Measurements from ENCODE around the gene GOSR1.
"Not testable (repeated sequence)": the region's sequence is repeated elsewhere in the genome, so short reads cannot be mapped to it uniquely, and the experiment has no call there.

The GOSR1 gene

DNA sequence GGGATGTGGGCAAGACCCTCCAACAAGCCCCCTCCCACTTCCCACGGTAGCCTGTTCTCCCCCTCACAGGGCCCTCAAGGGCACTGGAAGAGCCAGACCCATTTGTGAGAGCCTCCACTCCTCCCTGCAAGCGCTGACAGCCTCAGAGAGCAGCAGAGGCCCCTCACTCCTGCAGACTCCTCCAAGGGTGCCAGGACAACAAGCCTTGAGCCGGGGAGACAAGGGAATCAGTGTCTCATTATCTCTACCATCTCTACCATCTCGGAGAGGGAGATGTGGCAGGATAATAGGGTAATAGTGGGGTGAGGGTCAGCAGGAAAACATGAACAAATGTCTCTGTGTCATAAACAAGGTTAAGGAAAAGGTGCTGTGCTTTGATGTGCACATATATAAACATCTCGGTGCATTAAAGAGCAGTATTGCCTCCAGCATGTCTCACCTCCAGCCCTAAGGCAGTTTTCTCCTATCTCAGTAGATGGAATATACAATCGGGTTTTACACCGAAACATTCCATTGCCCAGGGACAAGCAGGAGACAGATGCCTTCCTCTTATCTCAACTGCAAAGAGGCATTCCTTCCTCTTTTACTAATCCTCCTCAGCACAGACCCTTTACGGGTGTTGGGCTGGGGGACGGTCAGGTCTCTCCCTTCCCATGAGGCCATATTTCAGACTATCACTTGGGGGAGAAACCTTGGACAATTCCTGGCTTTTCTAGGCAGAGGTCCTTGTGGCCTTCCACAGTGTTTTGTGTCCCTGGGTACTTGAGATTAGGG, 86.1 kb downstream of the GOSR1 start:
- DNase-seq, result not testable (repeated sequence)

DNA sequence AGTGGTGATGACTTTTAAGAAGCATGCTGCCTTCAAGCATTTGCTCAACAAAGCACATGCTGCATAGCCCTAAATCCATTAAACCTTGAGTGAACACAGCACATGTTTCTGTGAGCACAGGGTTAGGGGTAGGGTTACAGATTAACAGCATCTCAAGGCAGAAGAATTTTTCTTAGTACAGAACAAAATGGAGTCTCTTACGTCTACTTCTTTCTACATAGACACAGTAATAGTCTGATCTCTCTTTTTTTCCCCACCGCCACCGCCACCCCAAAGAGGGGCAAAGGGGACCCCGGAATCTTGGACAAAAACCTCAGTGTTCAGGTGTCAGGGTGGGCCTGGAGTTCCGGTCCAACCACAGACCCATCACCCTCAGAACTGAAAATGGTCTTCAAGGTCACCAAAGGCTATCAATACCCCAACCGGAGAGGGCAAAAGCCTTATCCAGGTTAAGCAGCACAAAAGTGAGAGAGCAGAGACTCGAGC, 86.7 kb downstream of the GOSR1 start:
- not testable (repeated sequence) for DNase-seq

DNA sequence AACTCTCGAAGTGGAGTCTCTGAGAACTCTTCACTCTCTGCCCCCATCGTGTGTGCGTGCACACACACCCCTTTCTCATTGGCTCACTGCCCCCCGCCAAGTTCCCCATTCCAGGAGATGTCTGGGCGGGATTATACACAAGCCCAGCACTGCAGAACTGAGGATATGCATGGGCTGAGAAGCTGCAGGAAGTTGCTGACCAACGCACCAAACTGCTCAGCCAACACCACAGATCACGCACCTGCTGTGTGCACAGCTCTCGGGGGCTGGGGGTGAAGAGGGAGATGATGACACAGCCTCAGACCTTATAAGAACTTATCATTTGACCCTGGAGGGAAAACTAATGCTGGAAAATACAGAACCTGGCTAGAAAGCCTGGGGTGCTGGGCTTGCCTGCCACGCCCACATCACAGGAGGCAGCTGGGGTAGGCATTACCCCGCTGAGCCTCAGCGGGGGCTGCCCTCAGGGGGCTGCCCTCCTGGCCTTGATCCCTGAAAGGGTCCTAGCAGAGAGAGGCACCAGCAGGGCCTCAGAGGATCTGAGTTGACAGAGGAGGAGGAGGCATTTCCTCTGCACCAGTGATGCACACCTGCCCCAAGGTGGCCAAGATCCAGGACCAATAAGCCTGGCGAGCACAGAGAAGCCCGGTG, 87.3 kb downstream of the GOSR1 start:
- DNase-seq, result not testable (repeated sequence)

DNA sequence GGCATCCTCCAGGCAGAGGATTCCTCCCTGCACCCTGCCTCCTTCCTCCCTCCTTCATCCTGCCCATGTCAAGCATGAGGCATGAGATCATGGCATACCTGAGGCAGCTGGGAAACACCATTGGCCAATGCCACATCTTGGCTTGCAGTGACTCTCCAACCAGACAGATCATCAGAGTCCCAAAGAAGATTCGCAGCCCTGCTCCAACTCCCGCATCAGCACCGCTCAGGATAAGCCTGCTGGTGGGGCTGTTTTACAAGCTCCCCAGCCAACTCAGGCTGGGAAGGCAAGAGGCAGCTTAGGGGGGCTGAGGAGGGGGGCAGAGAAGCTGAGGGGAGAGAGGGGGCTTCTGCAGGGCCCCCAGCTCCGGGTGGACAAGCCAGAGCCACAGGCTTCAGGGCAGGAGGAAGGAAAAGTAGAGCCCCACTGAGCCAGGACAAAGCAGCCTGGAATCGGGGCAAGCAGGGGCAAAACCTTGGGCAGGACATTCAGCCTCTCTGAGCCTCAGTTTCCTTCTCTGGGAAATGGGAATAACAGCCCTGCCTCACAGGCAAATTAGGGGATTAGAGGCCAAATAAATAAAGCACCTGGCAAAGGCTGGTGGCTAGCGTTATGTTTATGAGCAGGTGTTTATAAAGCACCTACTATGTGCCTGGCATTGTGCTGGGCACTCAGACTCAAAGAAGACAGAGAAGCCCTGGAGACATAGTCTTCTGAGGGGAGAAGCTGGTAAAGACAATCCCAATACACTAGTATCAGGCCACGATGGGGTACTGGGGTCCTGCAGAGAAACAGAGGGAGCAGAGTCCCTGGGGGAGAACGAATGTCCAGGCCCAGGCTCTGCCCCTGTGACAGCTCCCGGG, 88.1 kb downstream of the GOSR1 start:
- no peak for DNase-seq

DNA sequence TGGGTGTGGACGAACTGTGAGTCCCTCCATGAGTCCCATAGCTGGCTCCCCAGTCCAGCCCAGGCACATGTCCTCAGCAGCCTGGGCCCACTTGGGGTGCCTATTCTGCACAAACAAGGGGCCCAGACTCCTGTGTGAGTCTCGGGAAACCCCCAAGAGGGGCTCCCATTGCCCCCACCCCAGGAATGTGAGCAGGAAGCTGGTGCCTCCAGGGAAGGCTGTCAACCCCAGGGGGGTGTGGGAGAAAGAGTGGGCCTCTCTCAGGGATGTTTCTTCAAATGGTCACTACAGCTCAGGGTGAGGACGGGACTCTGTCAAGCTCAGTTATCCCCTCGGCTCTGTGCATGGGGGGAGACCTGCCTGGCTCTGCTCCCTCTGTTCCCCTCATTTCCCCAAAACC, 88.9 kb downstream of the GOSR1 start:
- DNase-seq, result not testable (repeated sequence)

DNA sequence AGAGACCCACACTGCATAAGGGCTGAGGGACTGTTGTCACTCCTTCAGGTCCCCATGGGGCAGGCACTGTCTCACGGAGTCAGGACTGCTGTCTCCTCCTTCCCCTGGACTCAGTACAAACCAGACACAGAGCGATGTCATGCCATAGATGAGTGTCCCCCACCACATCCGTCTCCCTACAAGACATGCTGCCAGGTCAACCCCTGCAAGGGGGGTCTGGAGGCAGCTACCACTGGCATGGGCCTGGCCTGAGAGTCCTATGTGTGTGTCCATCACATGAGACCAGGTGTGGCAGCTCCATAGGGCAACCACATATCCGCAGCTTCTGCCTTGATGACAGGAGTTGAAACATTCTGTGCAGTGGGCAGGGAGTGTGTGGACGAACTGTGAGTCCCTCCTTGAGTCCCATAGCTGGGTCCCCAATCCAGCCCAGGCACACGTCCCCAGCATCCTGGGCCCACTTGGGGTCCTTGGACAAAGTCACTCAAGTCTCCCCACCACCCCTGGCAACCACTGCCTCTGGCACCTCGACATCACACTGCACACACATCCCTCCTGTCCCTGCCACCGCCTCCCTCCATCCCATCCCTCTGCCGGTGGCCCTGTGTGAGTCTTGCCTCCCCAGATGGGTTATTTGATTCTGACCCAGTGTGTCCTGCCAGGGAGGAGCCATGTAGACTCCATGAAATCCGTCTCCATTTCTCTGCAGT, 89.5 kb downstream of the GOSR1 start:
- DNase-seq, result not testable (repeated sequence)

DNA sequence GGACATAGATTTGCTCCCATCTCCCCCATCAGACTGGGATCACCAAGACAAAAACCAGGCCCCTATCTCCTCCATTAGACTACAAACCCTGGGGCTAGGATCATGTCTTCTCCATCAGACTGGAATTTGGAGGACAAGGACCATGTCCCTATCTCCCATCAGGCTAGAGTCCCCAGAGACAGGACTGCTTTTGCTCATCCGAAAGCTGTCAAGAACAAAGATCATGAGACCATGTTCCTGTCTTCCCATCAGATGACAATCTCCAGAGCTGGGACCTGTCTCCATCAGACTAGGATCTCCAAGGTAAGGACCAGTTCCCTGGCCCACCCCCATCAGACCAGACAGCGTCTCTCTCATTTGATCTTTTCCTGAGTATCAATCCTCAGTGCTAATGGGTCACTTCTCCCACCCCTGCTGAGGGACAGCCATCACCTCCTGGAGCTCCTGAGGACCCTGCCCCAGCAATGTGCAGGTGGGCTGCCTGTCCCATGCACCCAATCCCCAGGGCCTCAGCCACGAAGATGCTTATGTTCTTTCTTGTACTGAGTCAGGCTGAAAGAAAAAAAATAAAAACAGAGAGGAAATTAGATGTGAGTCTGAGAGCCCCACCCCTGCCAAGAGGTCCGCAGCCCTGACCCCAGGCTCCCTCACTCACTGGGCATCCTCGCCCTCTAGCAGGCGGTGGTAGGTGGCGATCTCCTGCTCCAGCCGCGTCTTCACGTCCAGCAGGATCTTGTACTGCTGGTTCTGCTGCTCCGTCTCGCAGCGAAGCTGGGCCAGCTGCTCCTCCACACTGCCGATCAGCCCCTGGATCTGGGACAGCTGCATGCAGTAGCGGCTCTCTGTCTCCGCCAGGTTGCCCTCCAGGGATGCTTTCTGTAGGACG, 90.3 kb downstream of the GOSR1 start:
- no peak for DNase-seq

DNA sequence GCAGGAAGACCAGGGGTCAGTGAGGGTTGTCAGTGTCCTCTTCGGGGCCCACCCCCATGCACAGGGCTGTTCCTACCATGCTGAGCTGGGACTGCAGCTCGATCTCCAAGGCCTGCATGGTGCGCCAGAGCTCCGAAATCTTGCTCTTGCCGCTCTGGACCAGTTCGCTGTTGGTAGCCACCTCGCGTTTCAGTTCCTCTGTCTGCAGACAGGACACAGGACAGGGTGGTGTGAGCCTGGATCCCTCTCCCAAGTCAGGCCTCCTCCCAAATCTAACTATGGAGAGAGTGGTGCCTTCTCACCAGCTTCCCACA, 90.9 kb downstream of the GOSR1 start:
- DNase-seq, result no peak

DNA sequence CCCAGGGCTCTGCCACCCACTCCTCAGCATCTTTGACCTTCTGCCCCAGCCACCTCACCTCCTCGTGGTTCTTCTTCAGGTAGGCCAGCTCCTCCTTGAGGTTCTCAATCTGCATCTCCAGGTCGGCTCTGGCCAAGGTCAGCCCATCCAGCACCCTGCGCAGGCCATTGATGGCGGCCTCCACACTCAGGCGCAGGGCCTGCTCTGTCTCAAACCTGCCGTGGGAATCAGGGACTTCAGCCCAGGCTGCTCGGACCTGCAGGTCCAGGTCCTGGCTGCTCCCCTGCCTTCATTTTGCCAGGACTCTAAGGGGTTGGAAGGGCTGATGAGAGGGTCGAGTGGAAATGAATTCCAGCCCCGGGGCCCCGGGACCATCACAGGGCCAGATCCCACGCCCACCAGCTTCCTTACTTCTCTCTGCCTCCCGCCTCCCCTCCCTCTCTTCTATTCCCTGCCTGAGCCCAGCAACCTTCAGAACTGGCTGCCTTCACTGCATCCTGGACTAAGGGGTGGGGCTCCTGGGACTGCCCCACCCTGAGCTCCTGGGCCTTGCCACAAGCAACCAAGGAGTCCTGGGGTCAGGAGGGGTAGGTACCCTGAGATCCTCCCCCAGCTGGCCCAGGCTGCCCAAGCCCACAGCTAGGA, 92.4 kb downstream of the GOSR1 start:
- DNase-seq, result not testable (repeated sequence)

DNA sequence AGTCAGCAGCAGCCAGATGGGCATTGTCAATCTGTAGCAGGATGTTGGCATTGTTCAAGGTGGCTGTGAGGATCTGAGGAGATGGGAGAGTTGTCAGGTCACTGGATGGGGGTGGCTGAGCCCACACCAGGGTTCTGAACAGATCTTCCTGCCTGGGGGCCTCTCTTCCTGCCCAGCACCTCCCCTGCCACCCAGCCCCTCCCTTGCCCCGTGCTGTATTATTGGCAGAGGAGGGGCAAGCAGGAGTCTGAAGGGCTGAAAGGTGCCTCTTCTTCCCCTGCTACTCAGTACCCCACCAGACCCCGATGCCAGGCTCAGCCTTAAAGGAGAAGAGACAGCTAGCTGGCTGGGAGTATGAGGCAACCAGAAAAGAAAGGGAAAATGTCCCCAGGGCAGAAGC, 93.0 kb downstream of the GOSR1 start:
- no peak for DNase-seq

DNA sequence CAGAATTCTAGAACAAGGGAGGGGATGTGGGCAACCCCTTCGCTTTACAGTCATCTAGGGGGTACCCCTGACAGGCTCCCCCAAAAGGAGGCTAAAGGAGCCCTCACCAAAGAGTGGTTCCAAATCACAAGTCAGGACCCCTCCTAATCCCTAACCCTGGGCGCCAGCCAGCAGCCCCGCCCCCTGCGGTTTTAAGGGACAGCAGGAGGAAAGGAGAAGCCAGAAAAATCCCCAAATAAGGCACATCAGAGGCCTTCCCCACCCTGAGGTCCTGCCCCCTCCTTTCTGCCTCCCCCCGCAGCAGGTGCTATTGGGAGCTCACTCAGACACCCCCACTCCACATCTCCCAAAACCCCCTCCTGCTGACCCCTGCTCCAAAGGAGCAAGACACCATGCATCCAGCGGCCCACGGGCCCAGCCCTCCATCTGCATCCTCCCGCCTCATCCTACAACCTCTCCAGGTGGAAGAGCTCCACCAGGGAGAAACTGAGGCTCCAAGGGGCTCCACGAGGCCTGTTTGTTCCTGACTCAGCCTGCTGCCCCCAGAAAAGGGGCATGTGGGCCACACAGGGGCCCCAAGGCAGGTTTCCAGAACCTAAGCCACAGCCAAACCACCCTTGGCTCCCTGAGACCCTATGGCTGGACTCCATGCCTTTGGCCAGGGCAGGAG, 93.5 kb downstream of the GOSR1 start:
- no peak for DNase-seq

DNA sequence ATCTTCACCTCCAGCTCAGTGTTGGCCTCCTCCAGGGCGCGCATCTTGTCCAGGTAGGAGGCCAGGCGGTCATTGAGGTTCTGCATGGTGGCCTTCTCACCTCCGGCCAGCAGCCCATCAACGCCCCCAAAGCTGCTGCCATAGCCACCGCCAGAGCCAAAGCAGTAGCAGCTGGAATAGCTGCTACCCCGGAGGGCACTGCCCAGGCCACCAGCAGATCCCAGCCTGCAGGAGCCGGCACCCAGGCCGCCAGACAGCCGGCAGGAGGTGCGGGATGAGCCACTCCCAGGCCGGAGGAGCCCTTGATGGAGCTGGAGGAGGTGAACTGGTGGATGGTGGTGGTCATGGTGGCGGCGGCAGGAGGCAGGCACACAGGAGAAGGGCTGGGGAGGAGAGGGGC, 94.2 kb downstream of the GOSR1 start:
- not testable (repeated sequence) for DNase-seq

DNA sequence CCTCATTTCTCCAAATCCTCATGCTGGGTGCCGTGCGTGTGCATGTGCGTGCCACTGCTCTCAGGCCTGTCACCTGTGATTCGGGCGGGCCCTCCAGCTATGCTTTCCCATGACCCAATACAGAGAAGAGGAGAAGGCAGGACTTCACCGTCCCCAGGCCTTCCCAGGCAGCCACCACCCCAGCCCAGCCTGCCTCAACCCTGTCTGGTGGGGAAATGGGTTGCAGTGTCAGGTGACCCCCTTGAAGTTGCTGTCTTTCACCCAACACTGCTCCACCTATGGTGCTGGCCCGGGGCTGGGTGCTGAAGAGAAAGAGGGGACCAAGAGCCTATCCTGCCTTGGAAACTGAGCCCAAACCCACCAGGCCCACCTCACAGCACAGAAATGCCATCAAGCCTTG, 94.7 kb downstream of the GOSR1 start:
- no peak for DNase-seq

DNA sequence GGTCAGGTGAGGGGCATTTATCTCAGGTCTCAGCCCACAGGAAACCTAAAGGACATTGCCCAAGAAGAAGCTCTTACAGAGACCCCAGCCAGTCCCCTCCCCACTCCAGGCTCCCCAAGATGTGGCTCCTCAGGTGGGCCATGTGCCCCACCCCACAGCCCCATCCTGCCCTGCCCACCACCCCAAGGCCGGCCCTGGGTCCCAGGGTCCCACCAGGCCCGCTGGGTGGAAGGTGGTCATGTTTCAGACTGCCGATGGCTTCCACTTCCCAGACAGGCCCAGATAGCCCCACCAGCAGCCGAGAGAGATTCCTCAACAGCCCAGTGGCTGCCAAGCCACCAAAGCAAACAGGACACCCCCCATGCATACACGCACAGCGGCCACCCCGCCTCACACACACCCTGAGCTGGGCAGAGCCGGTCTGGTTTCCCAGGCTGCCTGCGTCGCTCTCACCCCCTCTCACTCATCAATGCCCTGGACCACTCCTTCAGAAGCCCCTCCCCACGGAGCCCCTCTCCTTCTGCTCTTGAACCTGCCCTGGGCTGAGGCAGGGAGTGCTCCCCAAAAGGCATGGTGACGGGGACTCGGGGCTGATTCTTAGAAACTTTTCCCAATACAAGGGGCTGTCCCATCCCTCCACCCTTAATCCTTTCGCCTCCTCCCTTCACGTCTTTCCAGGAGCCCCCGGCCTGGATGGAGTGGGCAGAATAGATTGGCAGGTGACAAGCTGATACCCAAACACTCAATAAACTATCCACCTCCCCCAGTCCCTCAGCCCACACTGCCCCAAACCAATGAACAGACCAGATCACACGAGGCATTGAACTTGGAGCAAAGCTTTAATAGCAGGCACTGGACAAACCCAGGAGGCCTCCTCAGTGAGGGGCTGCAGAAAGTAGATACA, 95.7 kb downstream of the GOSR1 start:
- DNase-seq, result not testable (repeated sequence)

DNA sequence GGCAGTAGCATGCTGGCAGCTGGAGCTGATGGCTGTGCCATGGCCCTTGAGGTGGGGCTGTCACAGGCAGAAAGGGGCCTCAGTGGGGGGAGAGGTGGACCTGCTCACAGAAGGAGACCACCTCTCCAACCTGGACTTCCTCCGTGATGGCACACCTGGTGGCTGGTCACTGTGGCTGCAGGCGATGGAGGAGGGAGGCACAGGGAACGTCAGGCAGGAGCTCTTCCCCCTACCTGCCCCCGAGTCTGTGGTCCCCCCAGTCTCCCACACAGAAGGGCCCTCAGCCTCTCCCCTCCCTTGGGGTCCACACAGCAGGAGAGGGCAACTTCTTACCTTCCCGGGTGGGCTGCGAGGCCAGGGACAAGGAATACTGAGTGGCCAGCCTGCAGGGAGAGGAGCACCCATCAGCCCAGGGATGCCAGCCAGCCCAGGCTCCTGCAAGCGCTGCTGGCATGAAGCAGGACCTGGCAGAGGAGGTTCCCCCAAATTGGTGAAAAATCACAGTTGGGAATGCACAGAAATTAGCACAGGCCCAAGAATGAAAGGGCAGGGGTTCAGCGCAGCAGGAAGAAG, 96.5 kb downstream of the GOSR1 start:
- no peak for DNase-seq

DNA sequence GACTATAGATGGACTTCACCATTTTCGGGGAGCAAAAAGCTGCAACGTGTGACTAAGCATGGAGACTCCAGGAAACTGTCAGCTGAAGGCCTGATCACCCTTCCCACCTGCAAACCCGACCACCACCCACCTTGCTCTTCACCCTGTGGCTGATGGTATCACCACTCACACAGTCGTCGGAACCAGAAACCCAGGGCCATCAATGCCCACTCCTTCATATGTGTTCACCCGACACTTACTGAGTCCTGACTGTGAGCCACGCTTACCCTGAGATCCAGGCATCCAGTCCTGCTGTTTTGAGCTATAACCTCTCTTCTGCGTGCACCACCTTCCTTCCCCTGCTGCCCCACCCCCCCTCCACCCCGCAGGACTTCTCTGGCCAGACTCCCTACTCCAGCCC, 97.1 kb downstream of the GOSR1 start:
- DNase-seq, result not testable (repeated sequence)

DNA sequence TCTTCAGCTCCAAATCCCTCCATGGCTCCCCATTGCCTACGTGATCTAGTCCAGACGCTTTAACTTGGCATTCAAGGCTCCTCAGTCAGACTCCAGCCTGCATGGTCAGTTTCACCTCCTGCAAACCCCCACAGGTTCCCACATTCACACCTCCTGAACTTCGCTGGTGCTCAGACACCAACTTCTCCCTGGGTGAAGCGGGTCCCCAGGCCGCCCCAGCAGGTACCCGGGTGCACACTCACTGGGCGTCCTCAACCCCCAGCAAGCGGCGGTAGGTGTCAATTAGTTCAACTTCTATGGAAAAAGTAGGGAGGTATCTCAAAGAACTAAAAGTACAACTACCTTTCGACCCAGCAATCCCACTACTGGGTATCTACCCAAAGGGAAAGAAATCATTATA, 97.6 kb downstream of the GOSR1 start:
- not testable (repeated sequence) for DNase-seq

DNA sequence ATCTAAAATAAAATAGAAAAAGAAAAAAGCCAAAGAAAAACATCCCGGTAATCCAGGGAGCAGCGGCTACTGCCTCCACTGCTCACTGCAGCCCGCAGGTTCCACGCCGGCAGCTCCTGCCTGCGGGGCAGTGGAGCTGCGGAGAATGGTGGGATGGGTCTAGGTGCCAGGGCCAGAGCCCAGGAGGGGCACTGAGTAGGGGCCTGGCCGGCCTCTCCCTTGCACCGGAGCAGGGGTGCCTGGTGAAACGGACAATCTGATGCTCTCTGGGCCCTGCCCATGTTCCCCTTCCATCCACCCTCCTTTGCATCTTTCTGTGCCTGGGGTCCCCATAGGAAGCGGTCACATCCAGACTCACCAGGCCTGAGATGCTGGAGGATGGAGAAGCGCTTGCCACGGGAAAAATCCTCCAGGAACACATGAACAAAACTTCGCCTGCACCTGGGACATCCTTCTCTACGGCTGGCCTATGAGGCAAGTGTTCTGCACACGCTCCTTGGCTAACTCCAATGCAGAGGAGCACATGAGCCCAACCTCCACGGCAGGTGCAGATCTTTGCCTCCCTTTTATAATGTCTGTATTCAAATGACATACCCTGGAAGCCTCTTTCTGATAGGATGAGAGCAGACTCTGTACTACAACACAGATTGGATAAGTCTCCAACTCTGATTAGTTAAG, 98.6 kb downstream of the GOSR1 start:
- DNase-seq, result not testable (repeated sequence)

Measured in NCI-H187 (cell line).